GM19043 (cell line): ENCODE results near the gene VSIG8.
A peak's percentile ranks its signal among the peaks of the same experiment; 100 is the strongest.

ENCODE experiments used
- ATAC-seq: cut with Tn5 transposase; IDR thresholded peaks from one replicate; pipeline ENCODE4 v1.9.1; 2021; ENCODE audit warnings: low read depth; ENCODE audit not compliant: unreplicated experiment

Gene VSIG8

DNA sequence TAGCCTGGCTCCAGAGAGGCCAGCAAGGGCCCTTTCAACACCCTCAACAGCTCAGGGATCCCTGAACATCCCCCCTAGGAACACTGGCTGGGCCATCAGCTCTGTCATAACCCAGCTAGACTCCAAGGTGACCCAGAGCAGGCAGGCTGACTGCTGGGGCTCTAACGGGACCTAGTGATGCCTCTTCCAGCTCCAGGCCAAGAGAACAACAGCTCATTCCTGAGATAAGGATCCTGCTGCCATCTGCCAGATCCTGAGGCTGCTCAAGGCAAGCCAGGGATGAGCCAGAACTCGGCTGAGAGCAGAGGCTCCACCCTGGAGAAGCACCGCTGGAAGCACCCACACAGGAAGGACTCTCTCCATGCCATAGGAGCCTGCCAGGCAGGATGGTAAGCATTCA is 2.0 kb downstream of the VSIG8 start:
- no peak for ATAC-seq

GRCh38 chr1:159859767-159860322 is 2.6 kb downstream of the VSIG8 start:
- no peak for ATAC-seq

DNA sequence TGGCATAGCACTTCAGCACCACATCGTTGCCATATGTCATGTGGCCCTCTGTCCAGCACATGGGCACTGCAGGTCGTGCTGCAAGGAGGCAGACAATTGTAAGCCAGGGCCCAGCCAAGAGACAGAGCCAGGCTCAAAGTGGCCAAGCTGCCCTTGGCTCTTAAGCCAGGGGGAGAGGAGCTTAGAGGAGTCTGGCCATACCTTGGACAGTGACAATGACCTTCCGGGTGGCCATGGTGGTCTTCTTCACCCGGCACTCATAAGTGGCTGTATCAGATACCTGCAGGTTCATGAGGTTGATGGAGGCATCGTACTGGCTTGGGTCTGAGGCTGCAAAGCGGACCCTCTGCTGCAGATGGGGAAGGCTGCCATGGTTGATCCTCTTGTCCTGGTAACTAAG is 4.6 kb downstream of the VSIG8 start:
- ATAC-seq = no peak

GRCh38 chr1:159856576-159856975 is 5.9 kb downstream of the VSIG8 start:
- no peak for ATAC-seq

DNA sequence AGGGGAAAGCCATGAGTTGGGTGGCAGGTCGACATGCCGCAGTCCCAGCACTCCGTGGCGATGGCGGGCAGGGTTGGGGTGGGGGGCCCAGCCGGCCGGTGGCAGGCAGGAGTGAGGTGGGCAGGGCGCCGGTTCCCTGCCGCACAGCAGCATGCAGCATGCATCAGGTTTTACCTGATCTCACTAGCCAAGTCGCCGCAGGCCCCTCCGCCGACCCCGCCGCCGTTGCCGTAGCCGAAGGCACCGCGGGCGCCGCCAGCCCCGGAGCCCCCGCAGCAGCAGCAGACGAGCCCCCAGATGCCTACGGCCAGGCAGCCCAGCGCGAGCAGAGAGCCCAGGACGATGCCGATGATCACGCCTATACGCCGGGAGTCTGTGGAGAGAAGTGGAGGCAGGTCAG is 6.7 kb downstream of the VSIG8 start:
- ATAC-seq = no peak

DNA sequence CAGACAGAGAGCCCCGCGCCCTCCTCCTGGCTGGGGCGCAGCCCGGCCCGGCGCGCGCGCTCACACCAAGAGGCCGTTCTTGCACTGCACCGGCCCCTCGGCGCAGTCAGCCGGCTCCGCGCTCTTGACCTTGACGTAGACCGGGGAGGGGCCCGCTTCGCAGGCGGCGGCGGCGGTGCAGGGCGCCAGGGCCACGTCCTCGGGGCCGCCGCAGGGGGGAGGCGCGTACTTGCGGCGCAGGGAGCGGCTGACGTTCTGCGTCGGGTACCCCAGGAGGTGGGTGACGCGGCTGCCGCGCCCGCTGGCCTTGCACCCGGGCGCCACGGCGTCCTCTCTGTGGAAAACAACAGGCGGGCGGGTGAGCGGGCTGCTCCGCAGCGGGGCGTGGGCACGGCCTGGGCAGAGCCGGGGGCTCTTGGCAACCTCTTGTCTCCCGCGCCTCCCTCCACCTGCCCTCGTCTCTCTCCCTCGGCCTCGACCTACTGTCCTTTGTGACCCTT is 7.7 kb downstream of the VSIG8 start:
- peak; percentile 80 for ATAC-seq

GRCh38 chr1:159854116-159854692 is 8.3 kb downstream of the VSIG8 start:
- no peak for ATAC-seq

- ATAC-seq = no peak
These were observed 8.9 kb downstream of the VSIG8 start for GRCh38 chr1:159853417-159854115.

DNA sequence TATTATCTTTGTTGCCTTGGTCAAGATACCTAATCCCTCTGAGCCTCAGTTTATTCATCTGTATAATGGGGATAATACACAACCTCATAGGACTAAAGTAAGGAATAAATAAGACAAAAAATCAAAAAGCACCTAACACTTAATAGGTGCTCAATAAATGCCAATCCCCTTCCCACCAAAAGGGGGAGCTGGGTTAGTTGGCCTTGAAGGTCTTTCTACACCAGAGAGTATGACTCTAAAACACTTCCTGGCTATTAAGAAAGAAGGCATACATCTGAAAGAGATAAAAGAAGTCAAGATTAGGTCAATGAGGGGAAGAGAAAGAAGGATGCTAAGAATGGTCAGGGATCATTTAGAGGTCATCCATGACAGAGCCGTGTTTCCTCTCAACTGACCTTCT is 11.1 kb downstream of the VSIG8 start:
- no peak for ATAC-seq

DNA sequence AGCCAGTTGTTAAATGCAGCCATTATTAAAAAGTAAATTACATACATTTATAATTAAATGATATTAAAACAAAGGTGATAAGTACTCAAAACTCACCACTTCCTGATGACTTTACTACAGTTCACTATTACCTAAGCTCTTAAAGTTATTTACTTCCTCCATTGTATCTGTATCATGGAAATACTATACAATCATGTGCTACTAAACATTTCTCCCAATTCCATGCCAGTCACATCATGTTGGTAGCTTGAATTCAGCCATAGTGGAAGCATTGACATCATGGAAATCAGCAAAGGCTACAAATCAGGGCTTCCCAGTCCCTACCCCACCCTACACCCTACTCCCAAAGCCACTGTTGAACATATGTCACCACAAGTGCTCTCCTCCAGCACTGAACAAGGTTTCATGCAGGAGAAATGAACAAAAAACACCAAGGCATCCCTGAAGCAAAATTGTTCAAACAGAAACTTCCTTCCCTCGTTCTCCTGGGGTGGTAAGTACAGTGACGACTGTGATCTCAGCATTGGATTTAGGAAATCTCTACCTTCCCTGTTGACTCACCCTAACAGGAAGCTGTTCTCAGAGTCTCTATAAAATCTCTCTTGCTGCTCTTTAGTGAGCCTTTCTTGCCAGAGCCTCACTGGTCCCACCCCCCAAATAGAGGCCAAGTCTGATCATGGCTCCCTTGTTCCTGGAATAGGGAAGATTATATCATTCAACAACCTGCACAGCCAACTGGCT is 12.7 kb downstream of the VSIG8 start:
- no peak for ATAC-seq

DNA sequence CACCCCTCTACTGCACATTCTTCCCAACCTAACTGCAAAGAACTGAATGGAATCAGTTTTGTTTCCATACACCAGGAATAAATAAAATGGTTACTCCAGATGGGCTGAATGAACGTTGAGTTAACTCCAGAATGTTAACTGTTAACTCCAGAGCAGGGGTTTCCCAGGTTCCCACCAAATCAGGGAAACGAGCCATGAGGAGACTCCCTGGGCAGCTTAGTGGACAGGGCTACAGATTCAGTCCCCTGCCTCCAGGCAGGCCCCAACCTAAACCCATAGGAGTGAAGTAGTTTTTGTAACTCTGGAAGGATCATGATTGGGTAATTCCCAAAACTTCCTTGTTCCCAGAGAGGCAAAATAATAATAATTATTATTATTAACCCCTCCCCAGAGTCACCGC is 14.1 kb downstream of the VSIG8 start:
- no peak for ATAC-seq

- no peak for ATAC-seq
These were observed 15.2 kb downstream of the VSIG8 start for GRCh38 chr1:159847231-159847630.

GRCh38 chr1:159845751-159846629 is 16.5 kb downstream of the VSIG8 start:
- no peak for ATAC-seq

GRCh38 chr1:159843459-159843858 is 19.0 kb downstream of the VSIG8 start:
- ATAC-seq = no peak

- ATAC-seq = no peak
These were observed 20.7 kb downstream of the VSIG8 start for GRCh38 chr1:159841749-159842148.

DNA sequence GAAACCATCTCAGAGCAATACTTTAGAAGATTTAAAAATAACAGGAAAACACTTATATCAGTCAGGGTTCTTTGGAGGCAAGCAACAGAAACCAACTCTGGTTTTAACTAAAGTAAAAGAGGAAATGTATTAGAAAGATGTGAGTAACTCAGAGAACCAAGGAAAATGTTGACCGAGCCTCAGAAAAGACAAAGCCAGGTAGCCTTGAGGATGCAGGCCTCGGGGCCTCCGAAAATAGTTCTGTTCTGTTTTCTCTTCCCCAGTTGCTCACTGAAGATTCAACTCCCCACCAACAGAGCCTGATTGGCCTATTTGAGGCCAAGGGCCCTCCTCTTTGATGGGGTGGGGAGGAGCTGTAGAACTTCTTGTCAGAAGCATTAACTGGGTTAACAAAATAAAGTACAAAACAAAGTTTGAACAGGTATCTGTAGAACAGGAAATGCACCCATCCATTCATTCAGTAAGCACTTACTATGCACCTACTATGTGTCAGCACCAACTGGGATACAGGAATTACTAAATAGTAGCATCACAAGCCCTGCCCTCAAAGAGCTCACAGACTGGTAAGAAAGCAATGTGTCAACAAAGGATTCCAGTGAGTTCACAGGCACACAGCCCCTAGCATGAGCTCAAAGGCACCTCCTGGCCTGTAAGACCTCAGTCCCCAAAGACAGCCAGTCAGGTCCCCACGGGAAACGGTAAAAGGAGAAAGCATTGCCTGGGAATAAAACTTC is 23.2 kb downstream of the VSIG8 start:
- no peak for ATAC-seq

DNA sequence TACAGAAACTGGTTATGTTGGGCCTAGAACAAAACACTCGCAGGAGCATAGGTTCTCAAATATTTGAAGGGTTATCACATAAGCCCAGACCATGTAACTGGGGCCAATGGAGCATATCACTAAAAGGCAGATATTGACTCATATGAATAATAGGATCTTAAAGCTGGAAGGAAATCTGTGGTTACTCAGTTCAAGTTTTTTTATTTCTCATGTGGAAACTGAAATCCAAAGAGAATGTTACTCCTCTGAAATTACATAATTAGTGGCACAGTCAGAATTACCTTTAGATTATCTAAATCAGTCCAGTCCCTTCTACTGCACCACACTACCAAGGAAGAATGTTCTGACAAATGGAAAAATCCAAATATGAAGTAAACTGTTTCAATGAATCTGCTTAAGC is 23.7 kb downstream of the VSIG8 start:
- ATAC-seq = no peak

GRCh38 chr1:159835862-159836525 is 26.5 kb downstream of the VSIG8 start:
- no peak for ATAC-seq

- no peak for ATAC-seq
These were observed 27.1 kb downstream of the VSIG8 start for GRCh38 chr1:159835356-159835755.
